Endothelial cell of umbilical vein (primary cell): Measurements from ENCODE around the gene IGSF6.

ENCODE experiments used
- CTCF ChIP-seq, 2 donors: IDR thresholded peaks; 1 replicate in 1 of 2; 2 replicates in 1 of 2; pipeline ENCODE4 v1.5.1; 2011; ENCODE audit warnings: low read length in 2 of 2, mild to moderate bottlenecking in 2 of 2, moderate library complexity in 2 of 2, control low read depth in 1 of 2, inconsistent platforms in 1 of 2, low read depth in 1 of 2; ENCODE audit not compliant: insufficient read depth in 1 of 2; ENCODE audit errors: extremely low read depth in 1 of 2
- MYC ChIP-seq: IDR thresholded peaks from one replicate; pipeline ENCODE4 v1.6.1; 2011; ENCODE audit warnings: mild to moderate bottlenecking, low read depth, low read length
- POLR2A ChIP-seq: IDR thresholded peaks from 2 replicates; pipeline ENCODE4 v1.6.1; 2012; ENCODE audit warnings: low read depth, mild to moderate bottlenecking, control low read depth, low read length
- POLR2AphosphoS5 ChIP-seq: IDR thresholded peaks from 2 replicates; pipeline ENCODE4 v1.6.1; 2012; ENCODE audit warnings: low read depth, mild to moderate bottlenecking, control low read depth, low read length, moderate library complexity; ENCODE audit not compliant: insufficient read depth

DNA sequence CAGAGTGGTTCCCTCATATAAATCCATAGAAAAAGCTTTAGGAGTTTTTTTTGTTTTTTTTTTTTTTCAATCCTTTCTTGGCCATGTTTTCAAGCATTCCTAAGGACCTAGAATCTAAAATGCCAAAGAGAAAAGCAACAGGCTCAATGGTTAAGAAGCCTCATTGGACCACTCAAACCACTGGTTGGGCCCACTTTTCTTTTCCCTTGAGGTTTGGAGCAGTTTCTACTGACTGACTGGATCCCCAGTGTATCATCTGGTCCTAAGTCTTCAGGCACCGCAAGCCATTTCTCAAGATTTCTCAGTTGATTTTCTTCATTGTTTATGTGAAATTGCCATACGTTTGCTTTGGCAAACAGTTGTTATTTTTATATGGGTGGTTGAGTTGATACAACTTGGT, 38.6 kb downstream of the IGSF6 start:
- TF ChIP-seq CTCF (IDR thresholded peaks at IDR 0.05; ENCODE audit: extremely low read depth in 1 of 2, insufficient read depth in 1 of 2, low read depth in 1 of 2, low read length in 2 of 2) = no peak
- TF ChIP-seq POLR2A = no peak
- TF ChIP-seq POLR2AphosphoS5 = no peak
- TF ChIP-seq MYC = no peak
